Common myeloid progenitor, CD34-positive (primary cell): Measurements from ENCODE around the gene APMAP.

Experiments used
- CTCF ChIA-PET: fragments of 350-600 bp; sonication (Branson Sonifier 250); formaldehyde crosslinking; loops from one replicate; lab custom pipeline; 2021; ENCODE audit warnings: antibody characterized with exemption; lab: Charles Lee
- POLR2A ChIA-PET: fragments of 350-600 bp; sonication (Branson Sonifier 250); formaldehyde crosslinking; loops from one replicate; lab custom pipeline; 2021; ENCODE audit warnings: antibody characterized with exemption; lab: Charles Lee
- DNase-seq, 3 donors: peaks; one replicate each; pipeline versions ENCODE4 v3.0.0 to v3.0.0-alpha.2; 2013
- H3K27ac ChIP-seq, 2 experiments: 1 replicate in 1 of 2; 2 replicates in 1 of 2; pipeline ENCODE4 v1.7.0; 2013; ENCODE audit warnings: inconsistent platforms in 2 of 2, low read length in 2 of 2, mild to moderate bottlenecking in 2 of 2, low read depth in 1 of 2, moderate library complexity in 1 of 2; ENCODE audit not compliant: severe bottlenecking in 2 of 2, insufficient read depth in 1 of 2, poor library complexity in 1 of 2
- H3K27me3 ChIP-seq, 5 experiments: replicated peaks in 2 of 5; 1 replicate in 3 of 5; 2 replicates in 2 of 5; pipeline versions ENCODE4 v1.6.1 to v1.7.0; 2013; ENCODE audit warnings: low read length in 4 of 5, mild to moderate bottlenecking in 2 of 5, moderate library complexity in 2 of 5, inconsistent platforms in 1 of 5; ENCODE audit not compliant: insufficient read depth in 5 of 5, control insufficient read depth in 4 of 5
- H3K36me3 ChIP-seq, 4 experiments: 1 replicate in 2 of 4; 2 replicates in 2 of 4; pipeline versions ENCODE4 v1.6.1 to v1.7.0; 2013; ENCODE audit warnings: low read length in 3 of 4, control low read depth in 1 of 4, mild to moderate bottlenecking in 1 of 4; ENCODE audit not compliant: control insufficient read depth in 4 of 4, insufficient read depth in 4 of 4
- H3K4me1 ChIP-seq, 4 experiments: 1 replicate in 3 of 4; 2 replicates in 1 of 4; pipeline versions ENCODE4 v1.6.1 to v1.7.1; 2013; ENCODE audit warnings: low read length in 3 of 4, mild to moderate bottlenecking in 3 of 4, control low read depth in 1 of 4, inconsistent platforms in 1 of 4, moderate library complexity in 1 of 4; ENCODE audit not compliant: control insufficient read depth in 4 of 4, insufficient read depth in 4 of 4; ENCODE audit errors: control extremely low read depth in 1 of 4
- H3K4me3 ChIP-seq, 7 experiments: 1 replicate in 4 of 7; 2 replicates in 3 of 7; pipeline versions ENCODE4 v1.5.1 to v1.7.0; 2013; ENCODE audit warnings: mild to moderate bottlenecking in 7 of 7, low read length in 6 of 7, moderate library complexity in 6 of 7, inconsistent platforms in 2 of 7, low read depth in 2 of 7, control low read depth in 1 of 7; ENCODE audit not compliant: insufficient read depth in 4 of 7, control insufficient read depth in 1 of 7; ENCODE audit errors: extremely low read depth in 1 of 7
- H3K9me3 ChIP-seq, 5 experiments: 1 replicate in 4 of 5; 2 replicates in 1 of 5; pipeline versions ENCODE4 v1.6.1 to v1.7.1; 2013; ENCODE audit warnings: low read length in 4 of 5, mild to moderate bottlenecking in 2 of 5, inconsistent platforms in 1 of 5, low read depth in 1 of 5, moderate library complexity in 1 of 5; ENCODE audit not compliant: control insufficient read depth in 4 of 5, insufficient read depth in 2 of 5; ENCODE audit errors: control extremely low read depth in 1 of 5
- WGBS: methylation state at CpG from one replicate; pipeline ENCODE4 v1.1.5; 2013; ENCODE audit not compliant: insufficient coverage; 5-methylcytosine and 5-hydroxymethylcytosine counted together

The APMAP gene

DNA sequence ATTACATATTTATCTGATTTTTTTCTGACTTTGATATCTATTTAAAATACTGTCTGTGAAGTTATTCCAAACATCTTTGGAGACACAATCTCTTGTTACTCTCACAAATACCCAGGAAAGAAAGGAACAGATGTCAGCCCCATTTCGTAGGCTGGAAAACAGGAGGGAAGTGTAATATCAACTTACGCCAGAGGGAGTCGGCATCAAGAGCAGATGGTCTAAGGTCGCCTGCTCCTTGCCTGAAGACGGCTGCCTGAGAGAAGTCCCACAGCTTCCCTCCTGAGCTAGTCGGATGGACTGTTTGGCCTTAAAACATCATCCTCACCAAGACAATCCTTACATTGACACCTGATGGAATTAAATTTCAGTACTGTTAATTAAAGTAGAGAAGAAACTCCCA is 30.0 kb downstream of the APMAP start:
- Histone ChIP-seq H3K9me3 (no peaks in the 10 kb centered on the region), H3K27ac (no peak overlapping the region), H3K4me1 (no peaks in the 10 kb centered on the region), H3K36me3 (peaks cover 0 to 86% (median 68%) of the 10 kb centered on the region in 4 experiments), H3K27me3 (no peaks in the 10 kb centered on the region), H3K4me3 (no peak overlapping the region)
- no peak for DNase-seq
- 96% methylated on average over 4 of the region's 6 CpGs for WGBS
- CTCF ChIA-PET, result interaction anchor here (3.0 kb wide), 1 partner anchor 8 kb away, joined by 14 read pairs; no protein-coding TSS in a partner anchor
- POLR2A ChIA-PET, result no interaction called here

DNA sequence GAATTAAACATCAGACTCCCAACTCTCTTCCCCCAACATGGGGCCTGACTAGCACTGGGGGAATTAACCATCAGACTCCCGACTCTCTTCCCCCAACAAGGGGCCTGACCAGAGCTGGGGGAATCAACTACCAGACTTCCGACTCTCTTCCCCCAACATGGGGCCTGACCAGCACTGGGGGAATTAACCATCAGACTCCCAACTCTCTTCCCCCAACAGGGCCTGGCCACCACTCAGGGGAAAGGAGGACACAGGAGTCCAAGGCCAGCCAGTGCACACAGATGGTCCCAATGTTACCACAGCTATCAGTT is 30.4 kb downstream of the APMAP start:
- no peaks in the 10 kb centered on the region for H3K4me1 ChIP-seq
- peaks cover 0 to 86% (median 64%) of the 10 kb centered on the region in 4 experiments for H3K36me3 ChIP-seq
- H3K27ac ChIP-seq, result no peak overlapping the region
- ChIA-PET CTCF (interaction anchor here (3.0 kb wide), 1 partner anchor 8 kb away, joined by 14 read pairs; no protein-coding TSS in a partner anchor), POLR2A (no interaction called here)
- no peaks in the 10 kb centered on the region for H3K9me3 ChIP-seq
- H3K27me3 ChIP-seq, result no peaks in the 10 kb centered on the region
- H3K4me3 ChIP-seq, result no peak overlapping the region
- 100% methylated on average over 1 of the region's 2 CpGs for WGBS
- DNase-seq, result no peak

DNA sequence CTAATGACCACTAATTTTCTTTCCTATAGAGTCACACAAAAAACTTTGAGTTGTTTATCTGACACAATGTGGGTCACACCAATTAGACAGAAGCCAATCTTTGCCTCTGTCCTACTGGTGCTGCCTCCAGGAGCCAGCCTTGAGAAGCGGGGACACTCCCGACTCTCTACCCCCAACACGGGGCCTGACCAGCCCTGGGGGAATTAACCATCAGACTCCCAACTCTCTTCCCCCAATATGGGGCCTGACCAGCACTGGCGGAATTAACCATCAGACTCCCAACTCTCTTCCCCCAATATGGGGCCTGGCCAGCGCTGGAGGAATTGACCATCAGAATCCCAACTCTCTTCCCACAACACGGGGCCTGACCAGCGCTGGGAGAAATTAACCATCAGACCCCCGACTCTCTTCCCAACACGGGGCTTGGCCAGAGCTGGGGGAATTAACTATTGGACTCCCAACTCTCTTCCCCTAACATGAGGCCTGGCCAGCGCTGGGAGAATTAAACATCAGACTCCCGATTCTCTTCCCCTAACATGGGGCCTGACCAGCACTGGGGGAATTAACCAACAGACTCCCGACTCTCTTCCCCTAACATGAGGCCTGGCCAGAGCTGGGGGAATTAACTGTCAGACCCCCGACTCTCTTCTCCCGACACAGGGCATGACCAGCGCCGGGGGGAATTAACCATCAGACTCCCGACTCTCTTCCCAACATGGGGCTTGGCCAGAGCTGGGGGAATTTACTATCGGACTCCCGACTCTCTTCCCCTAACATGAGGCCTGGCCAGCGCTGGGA is 31.0 kb downstream of the APMAP start:
- ChIA-PET POLR2A (no interaction called here), CTCF (interaction anchor here (1.1 to 3.0 kb wide), 3 partner anchors 8 to 31 kb away, joined by 3 to 14 read pairs (median 6); no protein-coding TSS in a partner anchor)
- peaks cover 0 to 87% (median 61%) of the 10 kb centered on the region in 4 experiments for H3K36me3 ChIP-seq

DNA sequence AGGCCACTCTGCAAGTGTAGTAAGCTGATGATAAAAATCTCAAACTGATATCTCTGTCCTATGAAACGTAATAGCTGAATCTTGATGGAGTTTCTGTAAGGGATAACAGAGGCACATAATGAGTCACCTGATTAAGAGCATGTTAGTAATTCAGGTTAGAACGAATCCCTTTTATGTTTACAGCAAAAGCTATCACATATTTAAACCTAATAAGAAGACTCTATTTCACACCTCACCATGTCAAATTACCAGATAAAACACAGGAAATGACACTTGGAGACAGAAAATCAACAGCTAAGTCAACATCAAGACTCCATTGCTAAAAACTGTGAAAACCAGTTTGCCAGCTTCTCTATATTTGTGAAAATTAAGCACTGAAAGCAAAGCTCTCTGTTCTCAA is 31.7 kb downstream of the APMAP start:
- Histone ChIP-seq H3K27ac (no peak overlapping the region), H3K9me3 (no peaks in the 10 kb centered on the region), H3K36me3 (peaks cover 0 to 87% (median 54%) of the 10 kb centered on the region in 4 experiments), H3K27me3 (no peaks in the 10 kb centered on the region), H3K4me3 (no peak overlapping the region), H3K4me1 (no peaks in the 10 kb centered on the region)
- WGBS, result 92% methylated on average over 2 of the region's 2 CpGs
- ChIA-PET CTCF (interaction anchor here (1.1 to 1.3 kb wide), 3 partner anchors 17 to 30 kb away, joined by 3 to 6 read pairs (median 4); no protein-coding TSS in a partner anchor), POLR2A (no interaction called here)
- no peak for DNase-seq

More for the DNA sequence above, 31.0 kb downstream of the APMAP start:
- WGBS, result 92% methylated on average over 15 of the region's 20 CpGs
- DNase-seq, result no peak
- no peak overlapping the region for H3K4me3 ChIP-seq
- no peaks in the 10 kb centered on the region for H3K9me3 ChIP-seq
- no peaks in the 10 kb centered on the region for H3K4me1 ChIP-seq
- no peaks in the 10 kb centered on the region for H3K27me3 ChIP-seq
- H3K27ac ChIP-seq, result no peak overlapping the region

DNA sequence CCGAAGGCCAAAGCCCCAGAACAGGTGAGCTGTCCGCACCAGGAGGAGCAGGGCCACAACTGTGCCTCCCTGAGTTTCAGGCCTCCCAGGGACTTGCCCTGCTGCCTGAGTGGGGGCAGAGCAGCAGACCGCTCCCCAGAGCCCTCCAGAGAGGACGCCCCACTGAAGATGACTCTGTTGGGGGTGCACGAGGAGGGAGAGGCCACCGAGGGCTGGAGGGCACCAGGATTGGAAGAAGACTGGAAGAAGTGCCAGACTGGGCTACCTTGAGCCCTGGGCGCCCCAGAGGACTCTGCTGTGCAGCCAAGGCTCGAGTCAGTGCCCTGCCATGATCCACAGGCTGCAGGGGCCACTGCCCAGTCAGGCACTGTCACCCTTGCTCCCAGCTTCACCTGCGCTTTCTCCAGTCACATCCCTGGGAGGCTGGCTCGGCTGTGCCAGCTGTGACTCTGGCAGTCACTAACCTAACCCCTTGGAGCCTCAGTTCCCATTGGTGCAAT is 32.2 kb downstream of the APMAP start:
- Histone ChIP-seq H3K9me3 (no peaks in the 10 kb centered on the region), H3K27me3 (no peaks in the 10 kb centered on the region), H3K4me3 (no peak overlapping the region), H3K36me3 (peaks cover 0 to 85% (median 49%) of the 10 kb centered on the region in 4 experiments), H3K4me1 (peaks cover 0 to 3% (median 0%) of the 10 kb centered on the region in 4 experiments), H3K27ac (no peak overlapping the region)
- DNase-seq, result no peak
- ChIA-PET POLR2A (no interaction called here), CTCF (interaction anchor here (0.9 to 1.3 kb wide), 4 partner anchors 10 to 29 kb away, joined by 3 to 6 read pairs (median 4); no protein-coding TSS in a partner anchor)
- WGBS, result 96% methylated on average over 9 of the region's 10 CpGs

DNA sequence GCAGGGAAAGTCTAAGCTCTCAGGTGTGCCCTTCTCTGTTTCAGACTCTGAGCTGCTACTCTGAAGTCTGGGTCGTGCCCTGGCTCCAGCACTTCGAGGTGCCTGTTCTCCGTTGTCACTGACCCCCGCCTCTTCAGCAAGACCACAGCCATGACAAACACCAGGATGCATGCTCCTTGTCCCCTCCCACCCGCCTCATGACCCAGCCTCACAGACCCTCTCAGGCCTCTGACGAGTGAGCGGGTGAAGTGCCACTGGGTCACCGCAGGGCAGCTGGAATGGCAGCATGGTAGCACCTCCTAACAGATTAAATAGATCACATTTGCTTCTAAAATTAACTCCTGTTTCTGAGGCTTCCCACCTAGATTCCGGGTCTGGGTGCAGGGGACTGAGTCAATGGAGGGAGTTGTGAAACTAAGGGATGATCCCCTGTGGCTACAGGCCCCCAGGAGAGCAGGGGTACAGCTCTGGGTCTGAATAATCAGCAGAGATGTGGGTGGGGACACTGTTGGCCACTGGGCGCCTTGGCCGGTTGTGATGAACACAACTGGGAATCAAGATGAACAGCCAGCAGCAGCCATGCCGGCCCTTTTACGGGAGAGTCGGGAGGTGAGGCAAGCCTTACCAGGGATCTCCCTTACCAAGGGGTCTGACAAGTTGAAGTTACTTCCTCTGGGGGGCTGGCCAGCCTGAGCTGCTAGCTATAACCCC is 32.8 kb downstream of the APMAP start:
- POLR2A ChIA-PET, result no interaction called here
- peaks cover 0 to 79% (median 45%) of the 10 kb centered on the region in 4 experiments for H3K36me3 ChIP-seq

More for the DNA sequence above, 32.8 kb downstream of the APMAP start:
- no peak overlapping the region for H3K27ac ChIP-seq
- H3K27me3 ChIP-seq, result no peaks in the 10 kb centered on the region
- no peak for DNase-seq
- 96% methylated on average over 11 of the region's 14 CpGs for WGBS
- H3K4me1 ChIP-seq, result peaks cover 0 to 10% (median 4%) of the 10 kb centered on the region in 4 experiments
- H3K4me3 ChIP-seq, result no peak overlapping the region
- no peaks in the 10 kb centered on the region for H3K9me3 ChIP-seq
- CTCF ChIA-PET, result interaction anchor here (0.9 to 1.1 kb wide), 2 partner anchors 9 to 18 kb away, joined by 3 to 4 read pairs; no protein-coding TSS in a partner anchor
